ENCODE data around the gene MGAT5B. TPM values are rescaled to one million over a fixed set of nuclear protein-coding genes. Genes with fewer than 3 reads are reported as not detected.

MGAT5B gene
- total RNA-seq, 1 donor = 0.42 TPM

- H3K9me3 ChIP-seq (ENCODE audit: low read depth, low read length) = no peaks in the 10 kb centered on the region
- no peaks in the 10 kb centered on the region for H3K4me1 ChIP-seq (ENCODE audit: insufficient read depth, low read length)
- H3K4me3 ChIP-seq (ENCODE audit: low read length) = no peak overlapping the region
- no peaks in the 10 kb centered on the region for H3K27me3 ChIP-seq (ENCODE audit: insufficient read depth, low read length)
These were observed 49.6 kb downstream of the MGAT5B start for GRCh38 chr17:76917829-76918228.

- no peaks in the 10 kb centered on the region for H3K4me1 ChIP-seq (ENCODE audit: insufficient read depth, low read length)
These were observed 50.6 kb downstream of the MGAT5B start for GRCh38 chr17:76918811-76919210.

GRCh38 chr17:76920364-76921139 is 52.3 kb downstream of the MGAT5B start:
- H3K9me3 ChIP-seq (ENCODE audit: low read depth, low read length) = no peaks in the 10 kb centered on the region
- no peak overlapping the region for H3K4me3 ChIP-seq (ENCODE audit: low read length)
- no peaks in the 10 kb centered on the region for H3K27me3 ChIP-seq (ENCODE audit: insufficient read depth, low read length)
- H3K4me1 ChIP-seq (ENCODE audit: insufficient read depth, low read length) = no peaks in the 10 kb centered on the region

More at GRCh38 chr17:76918811-76919210, 50.6 kb downstream of the MGAT5B start:
- Histone ChIP-seq H3K27me3 (ENCODE audit: insufficient read depth, low read length) (no peaks in the 10 kb centered on the region), H3K4me3 (ENCODE audit: low read length) (no peak overlapping the region), H3K9me3 (ENCODE audit: low read depth, low read length) (no peaks in the 10 kb centered on the region)

- Histone ChIP-seq H3K4me1 (ENCODE audit: insufficient read depth, low read length) (no peaks in the 10 kb centered on the region), H3K4me3 (ENCODE audit: low read length) (no peak overlapping the region), H3K9me3 (ENCODE audit: low read depth, low read length) (no peaks in the 10 kb centered on the region), H3K27me3 (ENCODE audit: insufficient read depth, low read length) (no peaks in the 10 kb centered on the region)
These were observed 53.3 kb downstream of the MGAT5B start for GRCh38 chr17:76921340-76922036.

- Histone ChIP-seq H3K4me3 (ENCODE audit: low read length) (no peak overlapping the region), H3K4me1 (ENCODE audit: insufficient read depth, low read length) (no peaks in the 10 kb centered on the region), H3K9me3 (ENCODE audit: low read depth, low read length) (no peaks in the 10 kb centered on the region), H3K27me3 (ENCODE audit: insufficient read depth, low read length) (no peaks in the 10 kb centered on the region)
These were observed 53.9 kb downstream of the MGAT5B start for GRCh38 chr17:76922084-76922483.

- H3K4me3 ChIP-seq (ENCODE audit: low read length) = no peak overlapping the region
- H3K9me3 ChIP-seq (ENCODE audit: low read depth, low read length) = no peaks in the 10 kb centered on the region
- H3K4me1 ChIP-seq (ENCODE audit: insufficient read depth, low read length) = no peaks in the 10 kb centered on the region
These were observed 54.8 kb downstream of the MGAT5B start for GRCh38 chr17:76922967-76923366.

GRCh38 chr17:76923491-76923890 is 55.3 kb downstream of the MGAT5B start:
- Histone ChIP-seq H3K27me3 (ENCODE audit: insufficient read depth, low read length) (no peaks in the 10 kb centered on the region), H3K9me3 (ENCODE audit: low read depth, low read length) (no peaks in the 10 kb centered on the region), H3K4me1 (ENCODE audit: insufficient read depth, low read length) (no peaks in the 10 kb centered on the region), H3K4me3 (ENCODE audit: low read length) (no peak overlapping the region)

More at GRCh38 chr17:76922967-76923366, 54.8 kb downstream of the MGAT5B start:
- no peaks in the 10 kb centered on the region for H3K27me3 ChIP-seq (ENCODE audit: insufficient read depth, low read length)

- Histone ChIP-seq H3K9me3 (ENCODE audit: low read depth, low read length) (no peaks in the 10 kb centered on the region), H3K27me3 (ENCODE audit: insufficient read depth, low read length) (no peaks in the 10 kb centered on the region), H3K4me3 (ENCODE audit: low read length) (no peak overlapping the region), H3K4me1 (ENCODE audit: insufficient read depth, low read length) (no peaks in the 10 kb centered on the region)
These were observed 56.4 kb downstream of the MGAT5B start for GRCh38 chr17:76924345-76925342.

GRCh38 chr17:76925441-76925891 is 57.3 kb downstream of the MGAT5B start:
- H3K4me1 ChIP-seq (ENCODE audit: insufficient read depth, low read length) = no peaks in the 10 kb centered on the region
- no peaks in the 10 kb centered on the region for H3K27me3 ChIP-seq (ENCODE audit: insufficient read depth, low read length)
- no peak overlapping the region for H3K4me3 ChIP-seq (ENCODE audit: low read length)
- no peaks in the 10 kb centered on the region for H3K9me3 ChIP-seq (ENCODE audit: low read depth, low read length)

GRCh38 chr17:76926237-76926866 is 58.1 kb downstream of the MGAT5B start:
- H3K4me1 ChIP-seq (ENCODE audit: insufficient read depth, low read length) = no peaks in the 10 kb centered on the region
- no peaks in the 10 kb centered on the region for H3K9me3 ChIP-seq (ENCODE audit: low read depth, low read length)
- no peaks in the 10 kb centered on the region for H3K27me3 ChIP-seq (ENCODE audit: insufficient read depth, low read length)
- H3K4me3 ChIP-seq (ENCODE audit: low read length) = no peak overlapping the region

- H3K9me3 ChIP-seq (ENCODE audit: low read depth, low read length) = no peaks in the 10 kb centered on the region
- no peaks in the 10 kb centered on the region for H3K27me3 ChIP-seq (ENCODE audit: insufficient read depth, low read length)
These were observed 59.4 kb downstream of the MGAT5B start for GRCh38 chr17:76927577-76927976.

GRCh38 chr17:76927982-76928381 is 59.8 kb downstream of the MGAT5B start:
- Histone ChIP-seq H3K4me1 (ENCODE audit: insufficient read depth, low read length) (no peaks in the 10 kb centered on the region), H3K27me3 (ENCODE audit: insufficient read depth, low read length) (no peaks in the 10 kb centered on the region), H3K4me3 (ENCODE audit: low read length) (no peak overlapping the region), H3K9me3 (ENCODE audit: low read depth, low read length) (no peaks in the 10 kb centered on the region)

More at GRCh38 chr17:76927577-76927976, 59.4 kb downstream of the MGAT5B start:
- Histone ChIP-seq H3K4me1 (ENCODE audit: insufficient read depth, low read length) (no peaks in the 10 kb centered on the region), H3K4me3 (ENCODE audit: low read length) (no peak overlapping the region)

GRCh38 chr17:76929148-76929547 is 60.9 kb downstream of the MGAT5B start:
- H3K9me3 ChIP-seq (ENCODE audit: low read depth, low read length) = no peaks in the 10 kb centered on the region
- no peaks in the 10 kb centered on the region for H3K27me3 ChIP-seq (ENCODE audit: insufficient read depth, low read length)
- no peak overlapping the region for H3K4me3 ChIP-seq (ENCODE audit: low read length)
- no peaks in the 10 kb centered on the region for H3K4me1 ChIP-seq (ENCODE audit: insufficient read depth, low read length)

- no peaks in the 10 kb centered on the region for H3K4me1 ChIP-seq (ENCODE audit: insufficient read depth, low read length)
- H3K4me3 ChIP-seq (ENCODE audit: low read length) = no peak overlapping the region
- no peaks in the 10 kb centered on the region for H3K9me3 ChIP-seq (ENCODE audit: low read depth, low read length)
- no peaks in the 10 kb centered on the region for H3K27me3 ChIP-seq (ENCODE audit: insufficient read depth, low read length)
These were observed 61.4 kb downstream of the MGAT5B start for GRCh38 chr17:76929601-76930000.

All from mononuclear cell (primary cell).